Measurements from ENCODE around the gene DUSP1. TPM values are rescaled to one million over a fixed set of nuclear protein-coding genes. Genes with fewer than 3 reads are reported as not detected.
A peak's percentile ranks its signal among the peaks of the same experiment; 100 is the strongest.

The DUSP1 gene
- total and polyA plus RNA-seq, 4 experiments from 2014 or later: 18.0 to 879 (median 158) TPM

GRCh38 chr5:172757394-172758010, 13.5 kb downstream of the DUSP1 start:
- intact Hi-C loops (cut with micrococcal nuclease): no loop called here
- Histone ChIP-seq H3K4me3 (ENCODE audit: low read length in 2 of 2) (no peak overlapping the region), H3K36me3 (ENCODE audit: insufficient read depth, low read length) (no peaks in the 10 kb centered on the region), H3K9me3 (ENCODE audit: control insufficient read depth in 1 of 2, low read length in 2 of 2) (no peaks in the 10 kb centered on the region), H3K27ac (ENCODE audit: low read depth, low read length) (no peak overlapping the region), H3K4me1 (ENCODE audit: insufficient read depth, low read length) (no peaks in the 10 kb centered on the region), H3K27me3 (ENCODE audit: insufficient read depth, low read length) (no peaks in the 10 kb centered on the region)
- CTCF ChIA-PET (ENCODE audit: partially characterized antibody): no interaction called here
- peak overlapping the region in 3 of 7 donors; percentile 34 to 87 (median 75) for H3K27ac Mint-ChIP-seq
- peaks cover 0 to 12% (median 10%) of the 10 kb centered on the region in 8 donors for H3K9me3 Mint-ChIP-seq
- no peak overlapping the region for H3K4me3 Mint-ChIP-seq
- peaks cover 2 to 6% (median 4%) of the 10 kb centered on the region in 4 donors for H3K4me1 Mint-ChIP-seq
- H3K36me3 Mint-ChIP-seq: peaks cover 0 to 5% of the 10 kb centered on the region in 2 donors
- POLR2A ChIA-PET (ENCODE audit: partially characterized antibody): interaction anchor here (6.4 kb wide), 1 partner anchor 14 kb away, joined by 56 read pairs; the partner anchor contains the start of gene DUSP1
- no peak for DNase-seq
- H3K27me3 Mint-ChIP-seq: no peaks in the 10 kb centered on the region

DNA sequence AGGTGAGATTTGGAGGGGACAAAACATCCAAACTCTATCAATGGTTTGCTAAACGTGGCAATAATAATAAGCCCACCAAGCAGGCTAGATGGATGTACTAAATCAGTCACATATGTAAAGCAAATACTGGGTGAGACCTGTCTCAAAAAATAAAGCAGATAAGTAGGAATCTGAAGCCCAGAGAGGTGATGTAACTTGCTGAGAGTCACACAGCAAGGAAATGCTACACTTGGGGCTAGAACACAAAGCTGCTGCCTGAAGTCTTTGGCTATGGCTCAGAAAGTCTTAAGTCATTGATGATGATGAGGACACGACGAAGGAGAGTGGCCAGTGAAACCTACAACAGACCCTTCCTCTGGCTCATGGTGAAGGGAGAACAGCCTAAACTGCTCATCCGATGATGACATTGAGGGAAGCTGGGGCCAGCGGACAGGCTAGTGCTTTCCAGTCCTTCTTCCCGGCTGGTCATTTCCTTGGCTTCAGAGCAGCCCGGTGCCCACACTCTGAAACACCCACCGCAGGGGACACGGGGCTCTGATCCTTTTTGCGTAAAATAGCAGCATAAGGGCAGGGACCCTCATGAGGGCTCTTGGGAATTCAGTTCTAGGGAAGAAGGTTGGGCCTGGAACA, 14.1 kb downstream of the DUSP1 start:
- Histone ChIP-seq H3K4me1 (ENCODE audit: insufficient read depth, low read length) (no peaks in the 10 kb centered on the region), H3K27me3 (ENCODE audit: insufficient read depth, low read length) (no peaks in the 10 kb centered on the region), H3K9me3 (ENCODE audit: control insufficient read depth in 1 of 2, low read length in 2 of 2) (no peaks in the 10 kb centered on the region), H3K36me3 (ENCODE audit: insufficient read depth, low read length) (no peaks in the 10 kb centered on the region), H3K4me3 (ENCODE audit: low read length in 2 of 2) (no peak overlapping the region), H3K27ac (ENCODE audit: low read depth, low read length) (no peak overlapping the region)
- CTCF ChIA-PET (ENCODE audit: partially characterized antibody): no interaction called here
- POLR2A ChIA-PET (ENCODE audit: partially characterized antibody): interaction anchor here (1.6 to 6.4 kb wide), 2 partner anchors 8 to 14 kb away, joined by 4 to 56 read pairs; partner anchors contain the start of gene DUSP1
- H3K27ac Mint-ChIP-seq: peak overlapping the region in 2 of 7 donors; percentile 3 to 32
- H3K36me3 Mint-ChIP-seq: peaks cover 0 to 5% of the 10 kb centered on the region in 2 donors
- intact Hi-C loops (cut with micrococcal nuclease): no loop called here
- no peaks in the 10 kb centered on the region for H3K27me3 Mint-ChIP-seq
- peaks cover 2 to 6% (median 4%) of the 10 kb centered on the region in 4 donors for H3K4me1 Mint-ChIP-seq
- H3K9me3 Mint-ChIP-seq: peaks cover 0 to 12% (median 10%) of the 10 kb centered on the region in 8 donors
- H3K4me3 Mint-ChIP-seq: no peak overlapping the region
- DNase-seq: no peak

DNA sequence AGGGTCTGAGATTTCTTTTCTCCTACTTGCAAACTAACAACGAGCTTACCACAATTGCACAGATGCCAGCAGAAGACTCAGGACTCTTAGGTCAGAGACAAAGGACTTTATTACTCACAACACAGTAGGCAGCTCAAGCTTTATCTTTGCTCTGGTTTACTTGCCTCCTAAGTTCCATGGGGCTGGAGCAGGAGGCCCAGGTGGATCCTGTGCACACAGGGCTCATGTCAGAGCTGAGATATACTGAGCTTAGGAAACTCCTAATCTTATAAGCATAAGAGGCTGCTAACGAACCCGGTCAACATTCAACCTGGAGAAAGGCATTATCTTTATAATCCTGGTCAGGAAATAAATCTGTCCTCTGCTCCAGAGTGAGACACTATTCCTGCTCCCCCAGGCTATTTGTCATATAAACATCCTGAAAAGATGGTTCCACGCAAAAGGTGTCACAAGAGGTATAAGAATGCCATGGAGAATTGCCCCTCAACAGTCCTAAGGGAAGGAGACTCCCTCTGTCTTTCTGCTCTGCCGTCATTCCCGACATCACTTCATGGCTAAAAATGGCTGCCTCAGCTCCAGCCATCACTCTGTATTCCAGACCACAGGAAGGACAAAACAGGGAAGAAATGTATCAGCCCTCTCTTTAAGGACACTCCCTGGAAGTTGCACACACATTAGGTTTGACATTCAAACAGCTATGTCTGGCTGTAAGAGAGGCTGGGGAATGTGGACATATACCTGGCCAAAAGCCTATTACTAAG, 16.2 kb downstream of the DUSP1 start:
- H3K9me3 ChIP-seq (ENCODE audit: control insufficient read depth in 1 of 2, low read length in 2 of 2): no peaks in the 10 kb centered on the region
- DNase-seq: no peak
- intact Hi-C loops (cut with micrococcal nuclease): no loop called here
- Mint-ChIP-seq H3K4me1 (peaks cover 0 to 4% (median 0%) of the 10 kb centered on the region in 4 donors), H3K27ac (peak overlapping the region in 1 of 7 donors; percentile 5), H3K9me3 (peaks cover 0 to 7% (median 5%) of the 10 kb centered on the region in 8 donors), H3K4me3 (no peak overlapping the region), H3K27me3 (no peaks in the 10 kb centered on the region), H3K36me3 (peaks cover 0 to under 1% of the 10 kb centered on the region in 2 donors)
- no peaks in the 10 kb centered on the region for H3K36me3 ChIP-seq (ENCODE audit: insufficient read depth, low read length)
- CTCF ChIA-PET (ENCODE audit: partially characterized antibody): interaction anchor here (0.8 to 3.2 kb wide), 6 partner anchors 10 to 178 kb away, joined by 3 to 10 read pairs (median 5); no protein-coding TSS in a partner anchor
- H3K27me3 ChIP-seq (ENCODE audit: insufficient read depth, low read length): no peaks in the 10 kb centered on the region
- no peaks in the 10 kb centered on the region for H3K4me1 ChIP-seq (ENCODE audit: insufficient read depth, low read length)
- H3K27ac ChIP-seq (ENCODE audit: low read depth, low read length): no peak overlapping the region
- POLR2A ChIA-PET (ENCODE audit: partially characterized antibody): interaction anchor here (4.9 kb wide), 1 partner anchor 17 kb away, joined by 34 read pairs; the partner anchor contains the start of gene DUSP1
- H3K4me3 ChIP-seq (ENCODE audit: low read length in 2 of 2): no peak overlapping the region

DNA sequence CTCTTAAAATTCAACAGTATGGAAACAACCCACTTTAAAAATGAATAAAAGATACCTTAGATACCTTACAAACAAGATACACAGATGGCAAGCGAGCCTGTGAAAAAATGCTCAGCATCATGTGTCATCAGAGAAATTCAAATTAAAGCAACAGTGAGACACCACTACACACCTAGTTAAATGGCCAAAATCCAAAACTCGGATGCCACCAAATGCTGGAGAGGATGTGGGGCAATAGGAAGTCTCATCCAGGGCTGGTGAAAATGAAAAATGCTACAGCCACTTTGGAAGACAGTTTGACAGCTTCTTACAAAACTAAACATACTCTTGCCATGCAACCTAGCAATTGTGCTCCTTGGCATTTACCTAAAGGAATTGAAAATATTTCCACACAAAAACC, 17.9 kb downstream of the DUSP1 start:
- H3K9me3 ChIP-seq (ENCODE audit: control insufficient read depth in 1 of 2, low read length in 2 of 2): no peaks in the 10 kb centered on the region
- no peak overlapping the region for H3K27ac ChIP-seq (ENCODE audit: low read depth, low read length)
- CTCF ChIA-PET (ENCODE audit: partially characterized antibody): interaction anchor here (0.8 to 3.2 kb wide), 4 partner anchors 12 to 36 kb away, joined by 3 to 10 read pairs (median 4); partner anchors contain the start of gene DUSP1
- Mint-ChIP-seq H3K4me3 (no peak overlapping the region), H3K27ac (no peak overlapping the region), H3K9me3 (peaks cover 0 to 2% (median 0%) of the 10 kb centered on the region in 8 donors), H3K27me3 (no peaks in the 10 kb centered on the region), H3K36me3 (no peaks in the 10 kb centered on the region), H3K4me1 (no peaks in the 10 kb centered on the region)
- no peaks in the 10 kb centered on the region for H3K27me3 ChIP-seq (ENCODE audit: insufficient read depth, low read length)
- no peak for DNase-seq
- no peaks in the 10 kb centered on the region for H3K36me3 ChIP-seq (ENCODE audit: insufficient read depth, low read length)
- POLR2A ChIA-PET (ENCODE audit: partially characterized antibody): interaction anchor here (4.9 kb wide), 1 partner anchor 18 kb away, joined by 34 read pairs; the partner anchor contains the start of gene DUSP1
- H3K4me3 ChIP-seq (ENCODE audit: low read length in 2 of 2): no peak overlapping the region
- no peaks in the 10 kb centered on the region for H3K4me1 ChIP-seq (ENCODE audit: insufficient read depth, low read length)
- intact Hi-C loops (cut with micrococcal nuclease): no loop called here

DNA sequence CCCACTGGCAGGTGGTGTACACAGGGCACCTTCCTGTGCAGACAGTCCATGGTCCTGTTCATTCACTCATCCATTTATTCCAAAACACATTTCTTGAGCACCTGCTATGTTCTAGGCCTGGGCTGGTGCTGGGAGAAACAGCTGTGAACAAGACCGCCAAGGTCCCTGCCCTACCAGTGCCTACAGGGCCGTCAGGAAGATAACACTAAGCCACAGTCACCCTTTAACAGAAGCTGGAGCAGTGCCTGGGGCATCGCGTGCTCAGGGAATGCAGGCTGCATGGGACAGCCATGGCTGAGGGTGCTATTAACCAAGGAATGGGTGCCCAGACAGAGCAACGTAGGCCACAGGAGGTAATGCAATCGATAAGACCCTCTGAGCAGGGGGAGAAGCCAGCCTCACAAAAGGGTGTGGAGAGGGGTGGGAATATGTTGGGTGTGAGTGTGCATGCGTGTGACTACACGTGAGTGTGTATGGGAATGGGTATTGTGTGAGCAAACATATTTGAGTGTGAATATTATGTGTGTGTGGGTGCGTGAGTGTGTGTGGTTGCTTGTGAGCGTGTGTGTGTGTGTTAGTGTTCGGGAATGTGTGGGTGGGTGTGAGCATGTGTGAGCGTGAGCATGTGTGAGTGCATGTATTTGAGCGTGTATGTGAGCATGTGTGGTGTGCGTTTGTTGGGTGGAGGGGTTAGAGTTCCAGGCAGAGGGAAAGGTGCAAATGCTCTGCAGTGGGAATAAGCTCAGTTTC, 19.1 kb downstream of the DUSP1 start:
- ChIA-PET CTCF (ENCODE audit: partially characterized antibody) (interaction anchor here (0.6 to 0.8 kb wide), 2 partner anchors 21 to 35 kb away, joined by 3 read pairs; no protein-coding TSS in a partner anchor), POLR2A (ENCODE audit: partially characterized antibody) (interaction anchor here (4.9 kb wide), 1 partner anchor 20 kb away, joined by 34 read pairs; the partner anchor contains the start of gene DUSP1)
- no peak overlapping the region for H3K4me3 ChIP-seq (ENCODE audit: low read length in 2 of 2)
- H3K4me3 Mint-ChIP-seq: peak overlapping the region in 1 of 8 donors; percentile 4
- peaks cover 0 to 4% (median 0%) of the 10 kb centered on the region in 8 donors for H3K9me3 Mint-ChIP-seq
- no peaks in the 10 kb centered on the region for H3K27me3 ChIP-seq (ENCODE audit: insufficient read depth, low read length)
- H3K4me1 Mint-ChIP-seq: no peaks in the 10 kb centered on the region
- no peaks in the 10 kb centered on the region for H3K36me3 Mint-ChIP-seq
- H3K36me3 ChIP-seq (ENCODE audit: insufficient read depth, low read length): no peaks in the 10 kb centered on the region
- peaks cover 0 to 1% of the 10 kb centered on the region in 2 donors for H3K27me3 Mint-ChIP-seq
- intact Hi-C loops (cut with micrococcal nuclease): no loop called here
- H3K27ac ChIP-seq (ENCODE audit: low read depth, low read length): no peak overlapping the region
- H3K9me3 ChIP-seq (ENCODE audit: control insufficient read depth in 1 of 2, low read length in 2 of 2): no peaks in the 10 kb centered on the region
- H3K27ac Mint-ChIP-seq: peak overlapping the region in 2 of 7 donors; percentile 20 to 70
- no peak for DNase-seq
- H3K4me1 ChIP-seq (ENCODE audit: insufficient read depth, low read length): no peaks in the 10 kb centered on the region

- no peaks in the 10 kb centered on the region for H3K36me3 Mint-ChIP-seq
- no peaks in the 10 kb centered on the region for H3K36me3 ChIP-seq (ENCODE audit: insufficient read depth, low read length)
- H3K4me3 Mint-ChIP-seq: no peak overlapping the region
- no peak overlapping the region for H3K27ac ChIP-seq (ENCODE audit: low read depth, low read length)
- H3K4me1 Mint-ChIP-seq: no peaks in the 10 kb centered on the region
- CTCF ChIA-PET (ENCODE audit: partially characterized antibody): interaction anchor here (1.0 to 2.1 kb wide), 4 partner anchors 15 to 48 kb away, joined by 3 to 6 read pairs (median 3); no protein-coding TSS in a partner anchor
- no peaks in the 10 kb centered on the region for H3K4me1 ChIP-seq (ENCODE audit: insufficient read depth, low read length)
- no peak overlapping the region for H3K4me3 ChIP-seq (ENCODE audit: low read length in 2 of 2)
- no peak for DNase-seq
- peak overlapping the region in 3 of 7 donors; percentile 25 to 88 (median 61) for H3K27ac Mint-ChIP-seq
- no peaks in the 10 kb centered on the region for H3K27me3 ChIP-seq (ENCODE audit: insufficient read depth, low read length)
- POLR2A ChIA-PET (ENCODE audit: partially characterized antibody): interaction anchor here (0.5 to 1.8 kb wide), 3 partner anchors 15 to 27 kb away, joined by 3 to 7 read pairs (median 6); partner anchors contain the start of gene DUSP1
- intact Hi-C loops (cut with micrococcal nuclease): no loop called here
- H3K9me3 ChIP-seq (ENCODE audit: control insufficient read depth in 1 of 2, low read length in 2 of 2): no peaks in the 10 kb centered on the region
- peaks cover 0 to 1% of the 10 kb centered on the region in 2 donors for H3K27me3 Mint-ChIP-seq
- H3K9me3 Mint-ChIP-seq: peaks cover 0 to 4% (median 0%) of the 10 kb centered on the region in 8 donors
Measured at GRCh38 chr5:172749881-172750633, 20.9 kb downstream of the DUSP1 start.
